Mesenchymal stem cell (in vitro differentiated cells and primary cell): ENCODE measurements around the gene GSTO2.

Experiments
- DNase-seq: peaks from one replicate; pipeline ENCODE4 v3.0.0-alpha.2; 2013
- H2AFZ ChIP-seq: one replicate; pipeline ENCODE4 v1.6.1; 2013; ENCODE audit warnings: low read depth, mild to moderate bottlenecking, control low read depth, inconsistent platforms, low read length, moderate library complexity
- H2AK5ac ChIP-seq: 2 replicates; pipeline ENCODE4 v1.6.1; 2013; ENCODE audit warnings: low read length, moderate library complexity, mild to moderate bottlenecking, inconsistent platforms; ENCODE audit not compliant: severe bottlenecking
- H2BK120ac ChIP-seq: one replicate; pipeline ENCODE4 v1.6.1; 2013; ENCODE audit warnings: low read depth, mild to moderate bottlenecking, inconsistent platforms, low read length, moderate library complexity
- H2BK12ac ChIP-seq, 2 experiments: one replicate each; pipeline ENCODE4 v1.6.1; 2013; ENCODE audit warnings: inconsistent platforms in 2 of 2, low read length in 2 of 2, mild to moderate bottlenecking in 2 of 2, moderate library complexity in 2 of 2, control low read depth in 1 of 2
- H2BK15ac ChIP-seq: one replicate; pipeline ENCODE4 v1.6.1; 2013; ENCODE audit warnings: mild to moderate bottlenecking, low read depth, inconsistent platforms; ENCODE audit not compliant: poor library complexity, severe bottlenecking
- H2BK5ac ChIP-seq: 2 replicates; pipeline ENCODE4 v1.6.1; 2013; ENCODE audit warnings: low read depth, mild to moderate bottlenecking, low read length, control low read depth, inconsistent platforms; ENCODE audit not compliant: poor library complexity, severe bottlenecking
- H3K14ac ChIP-seq, 2 experiments: one replicate each; pipeline ENCODE4 v1.6.1; 2013; ENCODE audit warnings: inconsistent platforms in 2 of 2, low read length in 2 of 2, control low read depth in 1 of 2, mild to moderate bottlenecking in 1 of 2, moderate library complexity in 1 of 2
- H3K18ac ChIP-seq, 2 experiments: one replicate each; pipeline ENCODE4 v1.6.1; 2013; ENCODE audit warnings: inconsistent platforms in 2 of 2, low read length in 2 of 2, control low read depth in 1 of 2, low read depth in 1 of 2, mild to moderate bottlenecking in 1 of 2
- H3K23ac ChIP-seq, 2 experiments: one replicate each; pipeline ENCODE4 v1.6.1; 2013; ENCODE audit warnings: inconsistent platforms in 2 of 2, low read length in 2 of 2, mild to moderate bottlenecking in 2 of 2, moderate library complexity in 2 of 2, control low read depth in 1 of 2
- H3K27ac ChIP-seq: 2 replicates; pipeline ENCODE4 v1.5.1; 2013; ENCODE audit warnings: mild to moderate bottlenecking, moderate library complexity, low read length, control low read depth, inconsistent platforms; ENCODE audit not compliant: poor library complexity, severe bottlenecking
- H3K27me3 ChIP-seq, 2 experiments: 2 replicates each; pipeline versions ENCODE4 v1.6.1 to v1.7.0; 2013; ENCODE audit warnings: low read length in 2 of 2, mild to moderate bottlenecking in 2 of 2, moderate library complexity in 2 of 2, control low read depth in 1 of 2, inconsistent platforms in 1 of 2; ENCODE audit not compliant: control insufficient read depth in 1 of 2, insufficient read depth in 1 of 2
- H3K36me3 ChIP-seq, 2 experiments: 2 replicates each; pipeline versions ENCODE4 v1.6.1 to v1.7.0; 2013; ENCODE audit warnings: low read length in 2 of 2, control low read depth in 1 of 2, inconsistent platforms in 1 of 2, low read depth in 1 of 2, mild to moderate bottlenecking in 1 of 2; ENCODE audit not compliant: insufficient read depth in 2 of 2, control insufficient read depth in 1 of 2
- H3K4ac ChIP-seq, 2 experiments: one replicate each; pipeline ENCODE4 v1.6.1; 2013; ENCODE audit warnings: inconsistent platforms in 2 of 2, low read length in 2 of 2, mild to moderate bottlenecking in 2 of 2, moderate library complexity in 2 of 2, control low read depth in 1 of 2, low read depth in 1 of 2
- H3K4me1 ChIP-seq: 2 replicates; pipeline ENCODE4 v1.6.1; 2013; ENCODE audit warnings: low read depth, low read length, control low read depth; ENCODE audit not compliant: control insufficient read depth, insufficient read depth
- H3K4me2 ChIP-seq: 2 replicates; pipeline ENCODE4 v1.6.1; 2013; ENCODE audit warnings: low read length, mild to moderate bottlenecking, inconsistent platforms; ENCODE audit not compliant: poor library complexity, severe bottlenecking
- H3K4me3 ChIP-seq, 2 experiments: 2 replicates each; pipeline versions ENCODE4 v1.5.1 to v1.7.0; 2013; ENCODE audit warnings: low read length in 2 of 2, mild to moderate bottlenecking in 2 of 2, control low read depth in 1 of 2, low read depth in 1 of 2; ENCODE audit not compliant: insufficient read depth in 1 of 2
- H3K79me1 ChIP-seq: replicated peaks from 2 replicates; pipeline ENCODE4 v1.6.1; 2013; ENCODE audit warnings: mild to moderate bottlenecking, control low read depth, low read length, inconsistent platforms; ENCODE audit not compliant: poor library complexity, severe bottlenecking
- H3K9ac ChIP-seq: 2 replicates; pipeline ENCODE4 v1.7.0; 2013; ENCODE audit warnings: mild to moderate bottlenecking, low read length, moderate library complexity
- H3K9me3 ChIP-seq: 2 replicates; pipeline ENCODE4 v1.7.0; 2013; ENCODE audit warnings: mild to moderate bottlenecking, low read length; ENCODE audit not compliant: control insufficient read depth
- H4K8ac ChIP-seq: one replicate; pipeline ENCODE4 v1.6.1; 2013; ENCODE audit warnings: inconsistent platforms, mild to moderate bottlenecking, low read length, moderate library complexity
- H4K91ac ChIP-seq: one replicate; pipeline ENCODE4 v1.6.1; 2013; ENCODE audit warnings: mild to moderate bottlenecking, low read length, inconsistent platforms
- WGBS: methylation state at CpG from one replicate; pipeline ENCODE4 v1.1.7; 2013; ENCODE audit warnings: mixed read lengths; 5-methylcytosine and 5-hydroxymethylcytosine counted together

Gene GSTO2

GRCh38 chr10:104326991-104327610 is 58.1 kb downstream of the GSTO2 start:
- H2BK120ac ChIP-seq = peak overlapping the region; percentile 22
- peak overlapping the region; percentile 16 to 88 for H3K18ac ChIP-seq
- peaks cover 24% of the 10 kb centered on the region for H3K79me1 ChIP-seq
- H4K91ac ChIP-seq = peak overlapping the region; percentile 53
- H3K9ac ChIP-seq = peak overlapping the region; percentile 97
- H2BK12ac ChIP-seq = peak overlapping the region in 1 of 2 experiments; percentile 98
- no peaks in the 10 kb centered on the region for H3K9me3 ChIP-seq
- peaks cover 27 to 37% of the 10 kb centered on the region in 2 experiments for H3K36me3 ChIP-seq
- peak overlapping the region; percentile 3 to 20 for H3K4ac ChIP-seq
- DNase-seq = no peak
- peak overlapping the region in 1 of 2 experiments; percentile 70 for H3K4me3 ChIP-seq
- peak overlapping the region in 1 of 2 experiments; percentile 88 for H3K14ac ChIP-seq
- H3K23ac ChIP-seq = peak overlapping the region; percentile 46 to 57
- no peak overlapping the region for H2AFZ ChIP-seq
- peak overlapping the region; percentile 29 for H4K8ac ChIP-seq
- no peaks in the 10 kb centered on the region for H3K27me3 ChIP-seq
- H3K4me2 ChIP-seq = peak overlapping the region; percentile 6
- WGBS = 96% methylated on average over 9 of the region's 9 CpGs
- peak overlapping the region; percentile 98 for H3K27ac ChIP-seq
- peak overlapping the region; percentile 67 for H2AK5ac ChIP-seq
- peaks cover 55% of the 10 kb centered on the region for H3K4me1 ChIP-seq
- no peak overlapping the region for H2BK15ac ChIP-seq
- H2BK5ac ChIP-seq = no peak overlapping the region

- peak overlapping the region; percentile 96 for H4K8ac ChIP-seq
- H2BK120ac ChIP-seq = peak overlapping the region; percentile 96
- DNase-seq = peak; percentile 93
- H3K9me3 ChIP-seq = no peaks in the 10 kb centered on the region
- H2AK5ac ChIP-seq = no peak overlapping the region
- peak overlapping the region in 1 of 2 experiments; percentile 70 for H3K4me3 ChIP-seq
- H3K4ac ChIP-seq = peak overlapping the region; percentile 50 to 95
- peak overlapping the region; percentile 97 for H3K9ac ChIP-seq
- peak overlapping the region in 1 of 2 experiments; percentile 88 for H3K14ac ChIP-seq
- H2BK15ac ChIP-seq = peak overlapping the region; percentile 15
- peak overlapping the region in 1 of 2 experiments; percentile 98 for H2BK12ac ChIP-seq
- peak overlapping the region; percentile 29 for H3K4me2 ChIP-seq
- H2BK5ac ChIP-seq = peak overlapping the region; percentile 88
- no peaks in the 10 kb centered on the region for H3K27me3 ChIP-seq
- no peak overlapping the region for H3K23ac ChIP-seq
- H4K91ac ChIP-seq = peak overlapping the region; percentile 74
- 29% methylated on average over 18 of the region's 20 CpGs for WGBS
- H2AFZ ChIP-seq = no peak overlapping the region
- H3K4me1 ChIP-seq = peaks cover 57% of the 10 kb centered on the region
- peaks cover 17% of the 10 kb centered on the region for H3K79me1 ChIP-seq
- peak overlapping the region; percentile 98 for H3K27ac ChIP-seq
- H3K18ac ChIP-seq = peak overlapping the region; percentile 88 to 99
- H3K36me3 ChIP-seq = peaks cover 27 to 42% of the 10 kb centered on the region in 2 experiments
Measured at GRCh38 chr10:104327745-104328645, 59.0 kb downstream of the GSTO2 start.

GRCh38 chr10:104328646-104328895 is 59.6 kb downstream of the GSTO2 start:
- peak overlapping the region in 1 of 2 experiments; percentile 95 for H3K14ac ChIP-seq
- H3K23ac ChIP-seq = peak overlapping the region in 1 of 2 experiments; percentile 75
- peak overlapping the region; percentile 15 for H2BK15ac ChIP-seq
- peaks cover 12% of the 10 kb centered on the region for H3K79me1 ChIP-seq
- H2BK120ac ChIP-seq = peak overlapping the region; percentile 96
- 0% methylated on average over 3 of the region's 3 CpGs for WGBS
- peak overlapping the region; percentile 97 for H3K9ac ChIP-seq
- peak overlapping the region; percentile 29 for H3K4me2 ChIP-seq
- DNase-seq = no peak
- H3K36me3 ChIP-seq = peaks cover 30 to 42% of the 10 kb centered on the region in 2 experiments
- peak overlapping the region; percentile 50 to 95 for H3K4ac ChIP-seq
- H2AK5ac ChIP-seq = peak overlapping the region; percentile 70
- H3K4me1 ChIP-seq = peaks cover 61% of the 10 kb centered on the region
- no peaks in the 10 kb centered on the region for H3K27me3 ChIP-seq
- H2BK5ac ChIP-seq = peak overlapping the region; percentile 88
- peak overlapping the region; percentile 29 for H2AFZ ChIP-seq
- H3K18ac ChIP-seq = peak overlapping the region; percentile 88 to 99
- peak overlapping the region; percentile 96 for H4K8ac ChIP-seq
- H2BK12ac ChIP-seq = peak overlapping the region; percentile 85 to 88
- no peaks in the 10 kb centered on the region for H3K9me3 ChIP-seq
- peak overlapping the region; percentile 98 for H4K91ac ChIP-seq
- peak overlapping the region in 1 of 2 experiments; percentile 70 for H3K4me3 ChIP-seq
- H3K27ac ChIP-seq = peak overlapping the region; percentile 98
